Measurements from ENCODE around the gene PTPRM.

DNA sequence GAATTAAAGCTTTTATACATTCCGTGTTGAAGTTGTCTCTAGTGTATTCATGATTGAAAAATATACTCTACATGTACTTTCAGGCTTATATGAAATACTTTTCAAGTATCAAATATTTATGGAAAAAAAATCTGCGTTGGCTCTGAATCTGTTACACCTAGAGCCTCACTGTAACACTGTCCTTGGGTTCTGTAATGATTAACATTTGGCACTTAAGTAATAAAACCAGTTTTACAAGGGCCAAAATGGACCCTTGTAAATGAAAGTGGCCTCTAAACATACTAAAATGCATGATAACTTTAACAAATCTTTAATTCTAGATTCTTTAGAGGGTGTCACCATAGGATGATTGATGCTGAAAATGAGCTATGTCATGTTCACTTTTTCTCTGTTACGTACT is 162.8 kb downstream of the PTPRM start:
- TF ChIP-seq, protein P1, sequence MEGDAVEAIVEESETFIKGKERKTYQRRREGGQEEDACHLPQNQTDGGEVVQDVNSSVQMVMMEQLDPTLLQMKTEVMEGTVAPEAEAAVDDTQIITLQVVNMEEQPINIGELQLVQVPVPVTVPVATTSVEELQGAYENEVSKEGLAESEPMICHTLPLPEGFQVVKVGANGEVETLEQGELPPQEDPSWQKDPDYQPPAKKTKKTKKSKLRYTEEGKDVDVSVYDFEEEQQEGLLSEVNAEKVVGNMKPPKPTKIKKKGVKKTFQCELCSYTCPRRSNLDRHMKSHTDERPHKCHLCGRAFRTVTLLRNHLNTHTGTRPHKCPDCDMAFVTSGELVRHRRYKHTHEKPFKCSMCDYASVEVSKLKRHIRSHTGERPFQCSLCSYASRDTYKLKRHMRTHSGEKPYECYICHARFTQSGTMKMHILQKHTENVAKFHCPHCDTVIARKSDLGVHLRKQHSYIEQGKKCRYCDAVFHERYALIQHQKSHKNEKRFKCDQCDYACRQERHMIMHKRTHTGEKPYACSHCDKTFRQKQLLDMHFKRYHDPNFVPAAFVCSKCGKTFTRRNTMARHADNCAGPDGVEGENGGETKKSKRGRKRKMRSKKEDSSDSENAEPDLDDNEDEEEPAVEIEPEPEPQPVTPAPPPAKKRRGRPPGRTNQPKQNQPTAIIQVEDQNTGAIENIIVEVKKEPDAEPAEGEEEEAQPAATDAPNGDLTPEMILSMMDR (IDR thresholded peaks at IDR 0.05; ENCODE audit: insufficient read depth, low read length, poor library complexity, severe bottlenecking): no peak
- TF ChIP-seq EZH2phosphoT487 (conservative IDR thresholded peaks at IDR 0.05; ENCODE audit: low read length): no peak

All from SU-DHL-6 (cell line).